ENCODE measurements around the gene TLCD3B. TPM values are rescaled to one million over a fixed set of nuclear protein-coding genes. Genes with fewer than 3 reads are reported as not detected.
A peak's percentile ranks its signal among the peaks of the same experiment; 100 is the strongest.

The TLCD3B gene
- total RNA-seq: 1 to 10 TPM; 3.5 to 3.6 TPM

DNA sequence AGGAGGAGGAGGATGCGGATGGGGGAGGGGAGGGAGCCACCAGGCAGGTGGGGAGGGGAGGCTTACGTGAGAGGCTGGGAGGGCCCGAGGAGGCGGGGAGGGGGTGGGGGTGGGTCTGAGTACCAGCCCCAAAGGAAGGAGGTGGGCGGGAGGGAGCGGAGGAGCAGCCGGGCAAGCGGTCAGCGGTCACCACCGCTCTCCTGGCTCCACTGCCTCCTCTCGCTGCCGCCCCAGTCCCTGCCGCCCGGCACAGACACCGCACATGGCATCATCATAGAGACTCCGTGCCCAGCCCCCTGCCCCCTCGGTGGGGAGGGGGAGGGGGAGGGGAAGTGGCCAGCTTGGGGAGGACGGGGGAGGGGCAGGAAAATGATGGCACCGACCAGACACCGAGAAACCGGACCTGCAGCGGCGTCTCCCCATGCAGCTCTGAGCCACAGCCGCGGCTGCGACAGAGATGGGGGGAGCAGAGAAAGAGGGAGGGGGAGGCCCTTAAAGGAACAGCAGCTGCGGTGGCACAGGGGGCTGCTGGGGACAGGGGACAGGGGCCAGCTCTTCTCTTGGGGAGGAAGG lies at the start of gene TLCD3B:
TLCD3B (minus strand) TSS at position 431 of the 573 bp plus-strand sequence. CDS start 744 bp downstream, outside the sequence.
- no peaks in the 10 kb centered on the region for H3K36me3 Mint-ChIP-seq (ENCODE audit: low read depth)
- H3K27ac Mint-ChIP-seq: no peak within 1 kb of the TSS
- ATAC-seq: no peak
- TF ChIP-seq, protein P1, sequence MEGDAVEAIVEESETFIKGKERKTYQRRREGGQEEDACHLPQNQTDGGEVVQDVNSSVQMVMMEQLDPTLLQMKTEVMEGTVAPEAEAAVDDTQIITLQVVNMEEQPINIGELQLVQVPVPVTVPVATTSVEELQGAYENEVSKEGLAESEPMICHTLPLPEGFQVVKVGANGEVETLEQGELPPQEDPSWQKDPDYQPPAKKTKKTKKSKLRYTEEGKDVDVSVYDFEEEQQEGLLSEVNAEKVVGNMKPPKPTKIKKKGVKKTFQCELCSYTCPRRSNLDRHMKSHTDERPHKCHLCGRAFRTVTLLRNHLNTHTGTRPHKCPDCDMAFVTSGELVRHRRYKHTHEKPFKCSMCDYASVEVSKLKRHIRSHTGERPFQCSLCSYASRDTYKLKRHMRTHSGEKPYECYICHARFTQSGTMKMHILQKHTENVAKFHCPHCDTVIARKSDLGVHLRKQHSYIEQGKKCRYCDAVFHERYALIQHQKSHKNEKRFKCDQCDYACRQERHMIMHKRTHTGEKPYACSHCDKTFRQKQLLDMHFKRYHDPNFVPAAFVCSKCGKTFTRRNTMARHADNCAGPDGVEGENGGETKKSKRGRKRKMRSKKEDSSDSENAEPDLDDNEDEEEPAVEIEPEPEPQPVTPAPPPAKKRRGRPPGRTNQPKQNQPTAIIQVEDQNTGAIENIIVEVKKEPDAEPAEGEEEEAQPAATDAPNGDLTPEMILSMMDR (IDR thresholded peaks at IDR 0.05): no peak
- ChIA-PET CTCF (interaction anchor here (0.9 to 3.7 kb wide), 24 partner anchors 8 to 339 kb away, joined by 3 to 36 read pairs (median 10); partner anchors contain the start of genes ASPHD1, C16orf92, CDIPT and KIF22), POLR2A (no interaction called here)
- intact Hi-C loops (cut with micrococcal nuclease): no loop called here
- no peak for DNase-seq
- peaks cover 53% of the 10 kb centered on the region for H3K27me3 Mint-ChIP-seq
- peaks cover 2% of the 10 kb centered on the region for H3K4me1 Mint-ChIP-seq (ENCODE audit: low read depth)
- H3K4me3 Mint-ChIP-seq: no peak within 1 kb of the TSS
- H3K9me3 Mint-ChIP-seq: no peaks in the 10 kb centered on the region

GRCh38 chr16:30079480-30079879 lies 48.4 kb upstream of the TLCD3B start:
- TF ChIP-seq, protein P1 (IDR thresholded peaks at IDR 0.05): no peak
- Mint-ChIP-seq H3K4me3 (no peak overlapping the region), H3K9me3 (no peaks in the 10 kb centered on the region), H3K27me3 (no peaks in the 10 kb centered on the region), H3K36me3 (ENCODE audit: low read depth) (peaks cover 58% of the 10 kb centered on the region), H3K27ac (no peak overlapping the region), H3K4me1 (ENCODE audit: low read depth) (peaks cover 34% of the 10 kb centered on the region)
- DNase-seq (no peak), ATAC-seq (no peak)
- ChIA-PET CTCF (interaction anchor here (1.9 to 7.0 kb wide), 2 partner anchors 11 to 12 kb away, joined by 5 to 60 read pairs; partner anchors contain the start of gene TBX6), POLR2A (interaction anchor here (0.6 to 8.5 kb wide), 5 partner anchors 13 to 285 kb away, joined by 3 to 83 read pairs (median 4); partner anchors contain the start of genes ALDOA, TBX6 and YPEL3)
- intact Hi-C loops (cut with micrococcal nuclease): no loop called here

DNA sequence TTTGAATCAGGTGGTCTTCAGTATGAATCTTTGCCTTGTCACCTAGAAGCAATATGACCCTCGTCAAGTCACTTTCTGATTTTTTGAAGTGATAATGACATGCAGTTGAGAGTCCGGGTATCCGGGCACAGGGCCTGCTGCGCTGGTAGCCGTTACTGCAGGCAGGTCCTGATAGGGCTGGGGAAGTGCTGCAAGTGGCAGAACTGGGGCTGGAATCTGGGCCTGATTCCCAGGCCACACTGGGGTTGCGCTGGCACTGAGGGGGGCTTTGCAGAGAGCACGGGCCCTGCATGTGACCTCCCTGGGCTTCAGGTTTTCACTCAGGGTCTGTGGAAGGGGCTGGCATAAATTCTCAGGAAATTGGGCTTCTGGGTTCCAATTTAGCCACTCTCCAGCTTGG lies 47.7 kb upstream of the TLCD3B start:
- ChIA-PET POLR2A (interaction anchor here (7.4 to 8.5 kb wide), 2 partner anchors 13 to 14 kb away, joined by 70 to 83 read pairs; partner anchors contain the start of genes ALDOA, TBX6 and YPEL3), CTCF (interaction anchor here (0.9 to 7.0 kb wide), 4 partner anchors 12 to 47 kb away, joined by 3 to 60 read pairs (median 3); partner anchors contain the start of gene TBX6)
- no peak overlapping the region for H3K4me3 Mint-ChIP-seq
- TF ChIP-seq, protein P1 (IDR thresholded peaks at IDR 0.05): no peak
- intact Hi-C loops (cut with micrococcal nuclease): no loop called here
- H3K27ac Mint-ChIP-seq: no peak overlapping the region
- DNase-seq: no peak
- H3K27me3 Mint-ChIP-seq: no peaks in the 10 kb centered on the region
- H3K9me3 Mint-ChIP-seq: no peaks in the 10 kb centered on the region
- H3K4me1 Mint-ChIP-seq (ENCODE audit: low read depth): peaks cover 34% of the 10 kb centered on the region
- no peak for ATAC-seq
- peaks cover 61% of the 10 kb centered on the region for H3K36me3 Mint-ChIP-seq (ENCODE audit: low read depth)

- intact Hi-C loops (cut with micrococcal nuclease): no loop called here
Observed at GRCh38 chr16:30077656-30078055, 46.6 kb upstream of the TLCD3B start.

More at GRCh38 chr16:30077656-30078055, 46.6 kb upstream of the TLCD3B start:
- Mint-ChIP-seq H3K27me3 (no peaks in the 10 kb centered on the region), H3K4me3 (peak overlapping the region; percentile 92), H3K27ac (peak overlapping the region; percentile 85), H3K4me1 (ENCODE audit: low read depth) (peaks cover 34% of the 10 kb centered on the region), H3K9me3 (no peaks in the 10 kb centered on the region), H3K36me3 (ENCODE audit: low read depth) (peaks cover 58% of the 10 kb centered on the region)
- CTCF ChIA-PET: interaction anchor here (0.9 to 7.0 kb wide), 4 partner anchors 13 to 46 kb away, joined by 3 to 60 read pairs (median 3); partner anchors contain the start of gene TBX6
- POLR2A ChIA-PET: interaction anchor here (0.8 to 8.5 kb wide), 4 partner anchors 8 to 15 kb away, joined by 3 to 83 read pairs (median 36); partner anchors contain the start of genes ALDOA, TBX6 and YPEL3
- ATAC-seq (no peak), DNase-seq (no peak)
- TF ChIP-seq, protein P1 (IDR thresholded peaks at IDR 0.05): no peak
